Tibial artery (tissue), 4 donors: ENCODE results near the gene SMIM35.
"Not testable (repeated sequence)": the region's sequence is repeated elsewhere in the genome, so short reads cannot be mapped to it uniquely, and the experiment has no call there.

ENCODE experiments used
- DNase-seq, 2 donors: peaks; one replicate each; pipeline ENCODE4 v3.0.0-alpha.2; 2019
- H3K27ac ChIP-seq, 2 donors: fragments of 200-600 bp; sonication (generic) in 1 of 2; 1 replicate in 1 of 2; 2 replicates in 1 of 2; pipeline ENCODE4 v1.5.1; 2018 to 2019; ENCODE audit warnings: mild to moderate bottlenecking in 1 of 2
- H3K27me3 ChIP-seq, 2 donors: fragments of 200-600 bp; sonication (generic) in 1 of 2; one replicate each; pipeline versions ENCODE4 v1.5.1 to v1.6.0; 2016 to 2019
- H3K36me3 ChIP-seq, 3 donors: fragments of 200-600 bp; sonication (generic) in 2 of 3; one replicate each; pipeline ENCODE4 v1.5.1; 2016 to 2019; ENCODE audit warnings: mild to moderate bottlenecking in 2 of 3
- H3K4me1 ChIP-seq, 4 donors: fragments of 200-600 bp; sonication (generic) in 2 of 4; 1 replicate in 3 of 4; 2 replicates in 1 of 4; pipeline ENCODE4 v1.5.1; 2016 to 2019
- H3K4me3 ChIP-seq, 2 donors: fragments of 200-600 bp; sonication (generic) in 1 of 2; 1 replicate in 1 of 2; 2 replicates in 1 of 2; pipeline ENCODE4 v1.5.1; 2018 to 2019; ENCODE audit warnings: mild to moderate bottlenecking in 2 of 2
- H3K9me3 ChIP-seq, 3 donors: fragments of 200-600 bp; sonication (generic) in 1 of 3; one replicate each; pipeline ENCODE4 v1.5.1; 2016 to 2019
- intact Hi-C: fragments of 100-400 bp; cut with DNase I; formaldehyde crosslinking; loops from one replicate; pipeline ENCODE4 v1.15.0; 2023; ENCODE audit warnings: low total_unique reads
- TF ChIP-seq, protein P1 (sequence below), 2 experiments: fragments of 200-600 bp in 1 of 2; fragments of 450-650 bp in 1 of 2; IDR thresholded peaks; one replicate each; pipeline ENCODE4 v1.5.1; 2017 to 2019; ENCODE audit warnings: antibody characterized with exemption in 2 of 2, mild to moderate bottlenecking in 1 of 2, moderate library complexity in 1 of 2

SMIM35 gene

DNA sequence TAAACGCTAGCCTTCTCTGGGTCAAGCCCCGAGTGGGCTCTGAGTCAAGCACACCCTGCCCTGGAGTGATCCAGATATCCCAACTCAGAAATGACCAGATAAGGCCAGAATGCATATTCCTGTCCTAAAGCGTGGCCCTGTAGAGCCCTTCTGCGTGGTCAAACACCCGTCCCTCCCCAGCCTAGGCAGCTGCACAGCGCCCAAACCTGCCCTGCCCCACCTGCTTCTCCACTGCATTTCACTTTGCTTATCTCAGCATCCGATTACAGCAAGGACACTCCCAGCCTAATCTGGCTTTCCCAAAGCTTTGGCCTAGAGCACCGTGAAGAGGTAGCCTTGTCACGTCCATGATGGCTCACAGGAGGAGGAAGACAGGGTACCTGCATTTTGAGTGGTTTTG lies 21.8 kb downstream of the SMIM35 start:
- intact Hi-C loops: no loop called here
- H3K4me3 ChIP-seq: no peak overlapping the region
- no peak overlapping the region for H3K27ac ChIP-seq
- peak in 1 of 2 donors; percentile 32 for DNase-seq
- no peaks in the 10 kb centered on the region for H3K36me3 ChIP-seq
- H3K4me1 ChIP-seq: no peaks in the 10 kb centered on the region
- TF ChIP-seq, protein P1, sequence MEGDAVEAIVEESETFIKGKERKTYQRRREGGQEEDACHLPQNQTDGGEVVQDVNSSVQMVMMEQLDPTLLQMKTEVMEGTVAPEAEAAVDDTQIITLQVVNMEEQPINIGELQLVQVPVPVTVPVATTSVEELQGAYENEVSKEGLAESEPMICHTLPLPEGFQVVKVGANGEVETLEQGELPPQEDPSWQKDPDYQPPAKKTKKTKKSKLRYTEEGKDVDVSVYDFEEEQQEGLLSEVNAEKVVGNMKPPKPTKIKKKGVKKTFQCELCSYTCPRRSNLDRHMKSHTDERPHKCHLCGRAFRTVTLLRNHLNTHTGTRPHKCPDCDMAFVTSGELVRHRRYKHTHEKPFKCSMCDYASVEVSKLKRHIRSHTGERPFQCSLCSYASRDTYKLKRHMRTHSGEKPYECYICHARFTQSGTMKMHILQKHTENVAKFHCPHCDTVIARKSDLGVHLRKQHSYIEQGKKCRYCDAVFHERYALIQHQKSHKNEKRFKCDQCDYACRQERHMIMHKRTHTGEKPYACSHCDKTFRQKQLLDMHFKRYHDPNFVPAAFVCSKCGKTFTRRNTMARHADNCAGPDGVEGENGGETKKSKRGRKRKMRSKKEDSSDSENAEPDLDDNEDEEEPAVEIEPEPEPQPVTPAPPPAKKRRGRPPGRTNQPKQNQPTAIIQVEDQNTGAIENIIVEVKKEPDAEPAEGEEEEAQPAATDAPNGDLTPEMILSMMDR (IDR thresholded peaks at IDR 0.05): no peak
- H3K27me3 ChIP-seq: peaks cover 0 to 27% of the 10 kb centered on the region in 2 donors
- H3K9me3 ChIP-seq: no peaks in the 10 kb centered on the region

DNA sequence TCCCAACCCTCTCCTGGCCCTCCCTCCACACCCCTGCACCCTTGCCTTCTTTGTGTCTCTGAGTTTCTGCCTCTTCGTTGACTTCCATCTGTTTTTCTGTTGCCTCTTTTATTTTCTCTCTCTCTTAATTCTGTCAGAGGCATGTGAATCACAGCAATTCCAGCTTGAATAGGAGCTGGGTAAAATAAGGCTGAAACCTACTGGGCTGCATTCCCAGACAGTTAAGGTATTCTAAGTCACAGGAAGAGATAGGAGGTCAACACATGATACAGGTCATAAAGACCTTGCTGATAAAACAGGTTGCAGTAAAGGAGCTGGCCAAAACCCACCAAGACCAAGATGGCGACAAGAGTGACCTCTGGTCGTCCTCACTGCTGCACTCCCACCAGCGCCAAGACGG lies 24.1 kb downstream of the SMIM35 start:
- H3K9me3 ChIP-seq: not testable (repeated sequence)
- H3K27me3 ChIP-seq: peaks cover 0 to 24% of the 10 kb centered on the region in 2 donors
- DNase-seq: peak in 1 of 2 donors; percentile 15

DNA sequence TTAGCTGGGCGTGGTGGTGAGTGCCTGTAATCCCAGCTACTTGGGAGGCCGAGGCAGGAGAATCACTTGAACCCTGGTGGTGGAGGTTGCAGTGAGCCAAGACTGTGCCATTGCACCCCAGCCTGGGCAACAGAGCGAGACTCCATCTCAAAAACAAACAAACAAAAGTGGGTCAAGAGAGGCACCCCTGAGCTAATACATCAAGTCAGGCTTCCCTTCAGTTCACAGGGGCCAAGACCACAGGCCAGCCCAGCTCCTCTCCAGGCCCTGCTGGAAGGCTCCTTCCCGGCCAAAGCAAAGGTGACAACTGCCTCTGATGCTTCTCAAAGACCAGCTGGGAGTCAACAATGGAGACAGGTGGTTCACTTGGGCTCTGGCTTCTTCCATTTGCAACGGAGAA lies 24.6 kb downstream of the SMIM35 start:
- H3K27ac ChIP-seq, H3K4me3 ChIP-seq, H3K9me3 ChIP-seq, H3K4me1 ChIP-seq, intact Hi-C loops, H3K36me3 ChIP-seq: not testable (repeated sequence)
- peaks cover 0 to 22% of the 10 kb centered on the region in 2 donors for H3K27me3 ChIP-seq
- DNase-seq: peak in 1 of 2 donors; percentile 54

More for the DNA sequence above, 24.1 kb downstream of the SMIM35 start:
- intact Hi-C loops, H3K4me1 ChIP-seq, H3K27ac ChIP-seq, H3K4me3 ChIP-seq, H3K36me3 ChIP-seq: not testable (repeated sequence)

DNA sequence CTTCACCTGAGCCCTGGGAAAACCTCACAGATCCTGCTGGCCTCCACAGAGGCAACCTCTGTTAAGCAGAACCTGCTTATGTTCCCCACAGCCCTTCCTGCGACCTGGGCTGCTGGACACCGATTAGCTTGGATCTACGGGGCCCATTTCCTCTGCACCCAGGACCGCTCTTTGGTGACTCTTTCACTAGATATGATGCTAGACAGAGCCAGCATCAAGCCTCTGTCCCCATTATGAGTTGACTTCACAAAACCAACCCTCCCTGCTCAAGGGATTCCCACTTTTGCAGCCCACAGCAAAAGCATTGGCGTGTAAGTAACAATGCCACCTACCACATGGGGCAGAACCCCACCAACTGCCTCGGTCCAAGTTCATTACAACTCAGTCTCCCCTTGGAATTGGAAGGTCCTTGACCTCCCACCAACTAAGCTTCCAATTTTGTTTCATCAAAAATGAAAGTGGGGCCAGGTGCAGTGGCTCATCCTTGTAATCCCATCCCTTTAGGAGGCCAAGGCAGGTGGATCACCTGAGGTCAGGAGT lies 25.1 kb downstream of the SMIM35 start:
- Histone ChIP-seq H3K4me1 (no peaks in the 10 kb centered on the region), H3K36me3 (no peaks in the 10 kb centered on the region), H3K4me3 (no peak overlapping the region), H3K27ac (no peak overlapping the region), H3K9me3 (no peaks in the 10 kb centered on the region), H3K27me3 (peaks cover 0 to 18% of the 10 kb centered on the region in 2 donors)
- DNase-seq: peak in 1 of 2 donors; percentile 42
- intact Hi-C loops: no loop called here
- TF ChIP-seq, protein P1 (IDR thresholded peaks at IDR 0.05): no peak

DNA sequence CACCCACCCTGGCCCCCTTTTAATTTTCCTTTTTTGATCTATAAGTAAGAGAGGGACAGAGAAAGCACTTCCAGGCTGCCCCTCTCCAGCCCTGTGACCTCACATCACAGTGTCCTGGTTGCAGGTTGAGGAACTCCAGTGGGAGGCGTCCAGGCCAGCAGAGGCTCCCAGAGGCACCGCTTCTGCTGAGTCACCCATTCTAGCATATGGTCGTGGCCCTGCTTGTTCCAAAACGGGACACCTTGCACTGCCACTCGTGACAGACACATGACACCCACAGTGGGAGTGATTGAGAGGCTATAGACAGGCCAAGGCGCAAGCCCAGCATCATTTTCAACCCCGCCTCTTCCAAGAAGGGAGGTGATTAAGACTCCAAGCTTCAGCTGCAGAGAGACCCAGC lies 25.9 kb downstream of the SMIM35 start:
- H3K4me3 ChIP-seq: no peak overlapping the region
- TF ChIP-seq, protein P1 (IDR thresholded peaks at IDR 0.05): no peak
- H3K4me1 ChIP-seq: no peaks in the 10 kb centered on the region
- no peaks in the 10 kb centered on the region for H3K36me3 ChIP-seq
- DNase-seq: peak; percentile 41 to 62
- no peak overlapping the region for H3K27ac ChIP-seq
- intact Hi-C loops: no loop called here
- H3K9me3 ChIP-seq: no peaks in the 10 kb centered on the region
- H3K27me3 ChIP-seq: peaks cover 0 to 10% of the 10 kb centered on the region in 2 donors

DNA sequence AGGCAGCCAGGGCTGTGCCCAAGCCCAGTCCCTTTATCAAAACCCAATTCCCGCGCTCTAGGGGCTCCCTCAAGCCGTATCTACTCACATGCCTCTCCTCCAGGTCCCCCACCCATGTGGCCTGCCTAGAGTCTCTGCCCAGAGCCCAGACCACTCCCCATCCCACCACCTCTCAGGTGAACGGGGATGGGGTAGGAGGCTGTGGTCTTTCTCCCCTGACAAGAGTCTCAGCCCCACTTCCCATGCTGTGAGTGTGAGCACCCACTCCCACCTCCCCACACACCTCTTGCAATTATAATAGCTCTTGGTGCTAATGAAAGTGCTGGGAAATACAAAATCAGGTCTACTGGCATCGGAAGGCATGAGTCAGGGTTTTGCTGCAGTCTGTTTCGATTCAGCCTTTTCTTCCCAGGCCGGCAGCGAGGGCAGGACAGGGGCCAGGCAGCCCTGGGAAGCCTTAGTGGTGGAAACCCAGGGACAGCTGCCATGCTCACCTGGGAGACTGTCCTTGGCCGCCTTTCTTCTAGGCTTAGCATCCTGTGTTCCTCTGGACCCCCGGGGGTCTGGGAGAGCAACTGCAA lies 26.6 kb downstream of the SMIM35 start:
- Histone ChIP-seq H3K27me3 (peaks cover 0 to 4% of the 10 kb centered on the region in 2 donors), H3K9me3 (no peaks in the 10 kb centered on the region), H3K27ac (no peak overlapping the region), H3K4me1 (no peaks in the 10 kb centered on the region), H3K36me3 (no peaks in the 10 kb centered on the region), H3K4me3 (no peak overlapping the region)
- peak in 1 of 2 donors; percentile 59 for DNase-seq
- intact Hi-C loops: no loop called here
- TF ChIP-seq, protein P1 (IDR thresholded peaks at IDR 0.05): no peak
